Neural cell (in vitro differentiated cells): ENCODE results near the gene EYA2.

Source experiments
- CTCF ChIP-seq: fragments of 450-650 bp; IDR thresholded peaks from 2 replicates; pipeline ENCODE4 v1.5.1; 2014; ENCODE audit warnings: antibody characterized with exemption, mild to moderate bottlenecking, moderate library complexity; ENCODE audit not compliant: poor library complexity, severe bottlenecking
- EP300 ChIP-seq: fragments of 450-650 bp; conservative IDR thresholded peaks from 2 replicates; pipeline ENCODE4 v1.6.1; 2014; ENCODE audit warnings: antibody characterized with exemption, mild to moderate bottlenecking, moderate library complexity; ENCODE audit not compliant: poor library complexity, severe bottlenecking
- EZH2 ChIP-seq: fragments of 200-600, 300-800 bp; shearing (Covaris generic), sonication (generic); IDR thresholded peaks from 2 replicates; pipeline ENCODE4 v1.6.1; 2014; ENCODE audit warnings: antibody characterized with exemption, low read length, borderline replicate concordance, mild to moderate bottlenecking; ENCODE audit not compliant: insufficient read depth, poor library complexity, severe bottlenecking
- REST ChIP-seq: IDR thresholded peaks from 2 replicates; pipeline ENCODE4 v1.6.1; 2012; ENCODE audit warnings: borderline replicate concordance
- SMC3 ChIP-seq: fragments of 450-650 bp; conservative IDR thresholded peaks from 2 replicates; pipeline ENCODE4 v1.6.1; 2014; ENCODE audit warnings: antibody characterized with exemption, mild to moderate bottlenecking, moderate library complexity; ENCODE audit not compliant: poor library complexity

- TF ChIP-seq CTCF (no peak), EZH2 (no peak), REST (no peak), SMC3 (no peak), EP300 (no peak)
These were observed 160.3 kb downstream of the EYA2 start for GRCh38 chr20:47054945-47055344.
